Pancreas (tissue), 10 donors: ENCODE results near the gene OBSCN. TPM values are rescaled to one million over a fixed set of nuclear protein-coding genes. Genes with fewer than 3 reads are reported as not detected.

Experiments used
- ATAC-seq, 4 donors: fragments of 200-7000 bp; cut with Tn5 transposase; one replicate each; pipeline versions ENCODE4 v1.8.0 to v1.9.1; 2020; ENCODE audit warnings: mild to moderate bottlenecking in 4 of 4, moderate library complexity in 4 of 4
- DNase-seq, 6 donors: peaks; one replicate each; pipeline ENCODE4 v3.0.0-alpha.2; 2020
- FAIRE-seq: peaks from 2 replicates; lab custom pipeline; 2012; peaks lifted over from hg19 to GRCh38; lab: Jason Lieb, UNC
- H3K27ac ChIP-seq, 4 donors: fragments of 200-600 bp; sonication (generic); 1 replicate in 3 of 4; 2 replicates in 1 of 4; pipeline versions ENCODE4 v1.5.0 to v1.8.0; 2020
- H3K27me3 ChIP-seq, 4 donors: fragments of 200-600 bp; one replicate each; pipeline ENCODE4 v1.8.0; 2021
- H3K36me3 ChIP-seq, 3 donors: fragments of 200-600 bp; sonication (generic) in 1 of 3; one replicate each; pipeline versions ENCODE4 v1.5.0 to v1.8.0; 2020 to 2021
- H3K4me1 ChIP-seq, 3 donors: fragments of 200-600 bp; one replicate each; pipeline ENCODE4 v1.8.0; 2021
- H3K4me3 ChIP-seq, 4 donors: fragments of 200-600 bp; sonication (generic) in 2 of 4; one replicate each; pipeline versions ENCODE4 v1.5.0 to v1.8.0; 2020 to 2021
- H3K9me3 ChIP-seq, 4 donors: fragments of 200-600 bp; one replicate each; pipeline ENCODE4 v1.8.0; 2021
- CTCF ChIP-seq, 4 donors: fragments of 200-600 bp; sonication (generic) in 3 of 4; IDR thresholded peaks; one replicate each; pipeline versions ENCODE4 v1.5.0 to v1.8.0; 2021; ENCODE audit warnings: antibody characterized with exemption in 4 of 4
- WGBS, 2 donors: extraction: QIAGEN DNeasy Blood & Tissue Kit; methylation state at CpG; one replicate each; pipeline ENCODE4 v1.1.7; 2013; 5-methylcytosine and 5-hydroxymethylcytosine counted together
- intact Hi-C, 3 donors: fragments of 100-400 bp; cut with DNase I; formaldehyde crosslinking; loops; one replicate each; pipeline versions ENCODE4 v1.11.1 to v1.14.2; 2022
- polyA plus RNA-seq, 2 donors: library from polyadenylated mRNA; stranded (reverse); fragments of 200-250 nt; gene quantifications; one replicate each; pipeline ENCODE4 v1.2.3, GENCODE V29; 2013
- total RNA-seq, 6 donors: library from RNA; stranded (reverse); fragmentation: NEBNext Ultra II Directional in 4 of 6; extraction: Animal tissue kit (Norgen Biotek cat#: 25700) in 4 of 6; gene quantifications; one replicate each; pipeline versions ENCODE4 v1.2.1 to v1.2.4, GENCODE V29; 2021 to 2023
- donor health status: healthy with polysubstance abuse.
- donor health status: DM: no; HTN: no; CAD: no; lungs with moderate emphysema.
- donor health status: DM: no; HTN: no; CAD: no.
- donor health status: control.
- donor health status: control.
- donor health status: Bipolar disorder and iron deficiency.
- donor health status: DM: yes; HTN: yes; CAD: no.
- donor health status: DM: no; HTN: no; CAD: no.
- donor health status: DM: no; HTN: no; CAD: no.
- donor health status: DM: yes; HTN: yes; CAD: no.

OBSCN gene
- total and polyA plus RNA-seq, 8 donors, result 7.9 to 61.4 (median 11.3) TPM

GRCh38 chr1:228393268-228393701 lies 185.4 kb downstream of the OBSCN start:
- intact Hi-C loops, result no loop called here
- Histone ChIP-seq H3K27me3 (no peaks in the 10 kb centered on the region), H3K27ac (peak overlapping the region in 2 of 4 donors; percentile 39 to 42), H3K36me3 (peaks cover 0 to 27% (median 0%) of the 10 kb centered on the region in 3 donors), H3K4me1 (no peaks in the 10 kb centered on the region), H3K4me3 (no peak overlapping the region), H3K9me3 (no peaks in the 10 kb centered on the region)
- 24 to 37% methylated on average over 8 of the region's 8 CpGs for WGBS, 2 donors
- peak in 4 of 6 donors; percentile 36 to 71 (median 52) for DNase-seq
- peak in 2 of 4 donors; percentile 8 to 16 for TF ChIP-seq CTCF (IDR thresholded peaks at IDR 0.05)
- FAIRE-seq, result no peak
- peak; percentile 69 to 92 (median 83) for ATAC-seq

- Histone ChIP-seq H3K4me3 (no peak overlapping the region), H3K36me3 (peaks cover 0 to 27% (median 0%) of the 10 kb centered on the region in 3 donors), H3K27me3 (no peaks in the 10 kb centered on the region), H3K4me1 (no peaks in the 10 kb centered on the region), H3K9me3 (no peaks in the 10 kb centered on the region), H3K27ac (peak overlapping the region in 2 of 4 donors; percentile 39 to 42)
- no peak for FAIRE-seq
- intact Hi-C loops, result no loop called here
- DNase-seq, result peak in 2 of 6 donors; percentile 3 to 36
- WGBS, 2 donors, result 90 to 92% methylated on average over 9 of the region's 9 CpGs
- no peak for TF ChIP-seq CTCF (IDR thresholded peaks at IDR 0.05)
- peak in 3 of 4 donors; percentile 6 to 15 (median 12) for ATAC-seq
These were observed 186.1 kb downstream of the OBSCN start for GRCh38 chr1:228393811-228394570.

- TF ChIP-seq CTCF (IDR thresholded peaks at IDR 0.05), result no peak
- no peaks in the 10 kb centered on the region for H3K27me3 ChIP-seq
- intact Hi-C loops, result no loop called here
- H3K4me1 ChIP-seq, result no peaks in the 10 kb centered on the region
- ATAC-seq, result no peak
- H3K9me3 ChIP-seq, result no peaks in the 10 kb centered on the region
- H3K36me3 ChIP-seq, result peaks cover 0 to 27% (median under 1%) of the 10 kb centered on the region in 3 donors
- H3K4me3 ChIP-seq, result no peak overlapping the region
- FAIRE-seq, result no peak
- H3K27ac ChIP-seq, result no peak overlapping the region
- peak in 2 of 6 donors; percentile 2 to 48 for DNase-seq
- WGBS, 2 donors, result 91% methylated on average over 38 of the region's 38 CpGs
These were observed 186.9 kb downstream of the OBSCN start for GRCh38 chr1:228394571-228395394.

- Histone ChIP-seq H3K9me3 (no peaks in the 10 kb centered on the region), H3K4me3 (no peak overlapping the region), H3K4me1 (no peaks in the 10 kb centered on the region), H3K27ac (no peak overlapping the region), H3K36me3 (peaks cover 0 to 34% (median 4%) of the 10 kb centered on the region in 3 donors), H3K27me3 (no peaks in the 10 kb centered on the region)
- intact Hi-C loops, result no loop called here
- no peak for TF ChIP-seq CTCF (IDR thresholded peaks at IDR 0.05)
- WGBS, 2 donors, result 92 to 95% methylated on average over 21 of the region's 21 CpGs
- ATAC-seq (no peak), FAIRE-seq (no peak), DNase-seq (peak in 1 of 6 donors; percentile 21)
These were observed 189.2 kb downstream of the OBSCN start for GRCh38 chr1:228396770-228397662.
